ENCODE results near the gene GJA9. TPM values are rescaled to one million over a fixed set of nuclear protein-coding genes. Genes with fewer than 3 reads are reported as not detected.
"Not testable (repeated sequence)": the region's sequence is repeated elsewhere in the genome, so short reads cannot be mapped to it uniquely, and the experiment has no call there.

GJA9 gene
- total RNA-seq, 1 donor from 2014 or later: not detected

DNA sequence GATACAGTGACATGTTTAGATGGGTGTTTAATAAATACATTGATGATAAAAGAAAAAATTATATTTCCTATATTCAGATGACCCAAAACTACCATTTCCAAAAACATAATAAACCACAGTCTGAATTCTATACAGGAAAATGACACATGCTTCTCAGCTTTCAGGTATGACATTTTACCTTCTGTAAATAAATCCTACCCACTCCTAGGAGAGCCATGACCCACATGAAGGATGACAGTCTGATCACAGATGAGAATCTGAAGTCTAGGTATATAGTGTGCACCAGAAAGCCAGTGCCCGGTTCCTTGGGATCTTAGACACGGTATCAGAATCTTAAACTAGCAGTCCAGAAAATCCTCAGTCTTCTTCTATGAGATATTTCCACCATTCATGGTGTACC, 3.7 kb upstream of the GJA9 start:
- intact Hi-C loops (cut with DNase I): no loop called here
- no peak for DNase-seq (ENCODE audit: low spot score)

DNA sequence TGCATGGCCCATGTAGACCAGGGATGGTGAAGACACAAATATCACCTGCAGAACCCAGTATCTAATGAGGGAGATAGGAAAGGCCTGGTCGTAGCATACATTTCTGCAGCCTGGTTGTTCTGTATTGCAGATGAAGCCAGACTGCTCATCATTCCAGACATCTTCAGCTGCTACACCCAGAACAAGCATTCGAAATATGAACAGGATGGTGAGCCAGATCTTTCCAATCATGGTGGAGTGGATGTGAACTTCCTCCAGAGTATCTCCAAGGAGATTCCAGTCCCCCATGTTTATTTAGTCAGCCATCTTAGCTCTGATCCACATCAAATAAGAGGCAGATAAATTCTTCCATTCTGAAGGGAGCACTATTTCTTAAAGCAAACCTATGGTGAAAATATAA, 5.6 kb downstream of the GJA9 start:
- intact Hi-C loops (cut with DNase I): loop anchor here (2.0 kb wide), 1 partner anchor 115 kb away; the partner anchor contains the start of gene AKIRIN1
- no peak for DNase-seq (ENCODE audit: low spot score)

DNA sequence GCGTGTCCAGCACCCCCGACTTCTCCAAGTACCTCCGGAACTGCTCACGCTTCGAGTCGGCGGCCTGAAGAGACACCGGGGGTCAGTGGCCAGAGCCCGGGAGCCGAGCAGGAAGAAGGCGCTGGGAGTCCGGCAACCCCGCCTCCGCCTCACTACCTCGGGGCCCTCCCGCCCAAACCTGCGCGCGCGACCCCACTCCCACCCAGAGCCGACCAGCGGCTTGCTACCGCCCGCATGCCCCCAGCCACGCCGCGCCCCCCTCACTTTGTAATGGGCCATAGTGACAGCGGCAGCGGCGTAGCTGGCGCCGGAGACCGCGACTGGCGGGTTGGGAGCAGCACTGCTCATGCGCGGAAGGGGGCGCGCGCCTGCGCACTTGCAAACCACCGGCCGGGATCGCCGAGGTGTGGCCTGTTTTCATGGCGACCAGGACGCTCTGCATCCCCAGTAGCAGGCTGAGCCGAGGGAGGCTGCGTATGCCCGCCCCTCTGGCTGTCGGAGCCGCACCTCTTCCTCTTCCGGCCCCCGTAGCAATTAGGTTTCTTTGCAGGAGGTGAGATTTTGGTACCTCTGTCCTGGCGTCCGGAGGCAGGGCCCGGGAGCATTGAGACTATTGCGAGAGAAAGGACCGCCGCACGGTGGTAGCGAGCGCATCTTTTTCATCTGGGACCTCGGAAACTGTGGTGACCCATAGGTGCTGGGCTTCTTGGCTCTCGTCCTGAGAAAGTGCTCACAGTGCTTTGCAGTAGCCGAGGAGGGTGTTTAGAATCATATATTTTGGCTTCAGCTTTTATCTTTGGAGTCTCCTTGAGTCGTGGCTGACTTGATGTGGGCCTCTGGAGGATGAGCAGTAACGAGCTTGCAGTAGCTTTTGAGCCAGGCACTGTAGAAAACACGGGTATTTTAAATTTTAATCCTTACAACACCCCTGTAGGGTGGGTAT, 8.1 kb downstream of the GJA9 start, which contains the start of gene MYCBP:
MYCBP (minus strand) TSS at position 322 of the 943 bp plus-strand sequence; CDS start at position 279, 43 bp downstream.
- DNase-seq (ENCODE audit: low spot score): peak; percentile 99
- intact Hi-C loops (cut with DNase I): no loop called here

DNA sequence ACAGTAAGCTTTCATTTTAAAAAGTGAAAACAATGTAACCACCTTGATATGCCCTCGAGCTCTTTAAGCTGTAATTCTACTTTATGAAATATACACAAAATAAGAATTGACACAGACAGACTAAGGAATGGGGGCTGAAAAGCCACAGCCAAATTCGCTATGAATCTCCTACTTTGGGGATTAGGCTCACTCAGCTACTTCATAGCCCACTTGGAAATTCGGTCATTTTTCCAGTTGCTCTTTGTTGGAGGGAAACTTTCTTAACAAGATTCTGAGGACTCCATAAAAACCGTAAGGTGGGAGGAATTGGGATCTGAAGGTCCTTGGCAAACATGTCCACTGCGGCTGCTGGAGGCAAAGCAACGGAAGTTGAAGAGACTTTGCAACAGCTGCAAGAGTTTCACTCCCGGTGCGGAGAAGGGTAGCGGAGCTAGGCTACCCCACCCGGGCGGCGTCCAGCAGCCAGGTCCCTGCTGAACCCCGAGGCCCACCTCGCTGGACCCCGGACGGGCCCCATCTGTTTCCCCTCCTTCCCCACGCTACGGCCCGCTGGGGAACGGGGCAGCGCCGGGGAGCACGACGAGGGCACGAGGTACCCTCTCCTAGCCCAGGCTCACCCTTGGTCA, 8.9 kb downstream of the GJA9 start:
- intact Hi-C loops (cut with DNase I): no loop called here
- DNase-seq (ENCODE audit: low spot score): no peak

DNA sequence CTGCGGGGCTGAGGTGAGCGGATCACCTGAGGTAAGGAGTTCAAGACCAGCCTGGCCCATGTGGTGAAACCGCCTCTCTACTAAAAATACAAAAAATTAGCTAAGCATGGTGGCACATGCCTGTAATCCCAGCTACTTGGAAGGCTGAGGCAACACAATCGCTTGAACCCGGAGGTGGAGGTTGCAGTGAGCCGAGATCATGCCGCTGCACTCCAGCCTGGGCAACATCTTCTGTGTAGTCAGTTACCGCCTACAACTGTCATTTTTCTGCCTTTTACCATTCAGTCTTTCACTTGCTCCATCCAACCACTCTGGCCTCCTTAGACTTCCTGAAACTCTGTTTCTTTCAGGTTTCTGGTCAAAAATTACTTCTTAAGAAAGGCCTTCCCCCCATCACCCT, 10.4 kb downstream of the GJA9 start:
- intact Hi-C loops (cut with DNase I): no loop called here
- DNase-seq (ENCODE audit: low spot score): no peak

DNA sequence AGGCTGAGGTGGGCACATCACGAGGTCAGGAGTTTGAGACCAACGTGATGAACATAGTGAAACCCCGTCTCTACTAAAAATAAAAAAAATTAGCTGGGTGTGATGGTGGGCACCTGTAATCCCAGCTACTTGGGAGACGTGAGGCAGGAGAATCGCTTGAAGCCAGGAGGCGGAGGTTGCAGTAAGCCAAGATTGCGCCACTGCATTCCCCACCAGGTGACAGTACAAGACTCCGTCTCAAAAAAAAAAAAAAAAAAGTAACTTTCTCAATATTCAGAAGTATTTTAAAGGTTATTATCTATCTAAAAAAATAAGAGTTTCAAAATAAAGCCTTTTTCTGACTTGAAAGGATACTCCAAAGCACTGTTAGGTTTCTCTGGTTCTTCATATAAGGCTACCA, 14.2 kb downstream of the GJA9 start:
- intact Hi-C loops (cut with DNase I): no loop called here
- DNase-seq (ENCODE audit: low spot score): no peak

DNA sequence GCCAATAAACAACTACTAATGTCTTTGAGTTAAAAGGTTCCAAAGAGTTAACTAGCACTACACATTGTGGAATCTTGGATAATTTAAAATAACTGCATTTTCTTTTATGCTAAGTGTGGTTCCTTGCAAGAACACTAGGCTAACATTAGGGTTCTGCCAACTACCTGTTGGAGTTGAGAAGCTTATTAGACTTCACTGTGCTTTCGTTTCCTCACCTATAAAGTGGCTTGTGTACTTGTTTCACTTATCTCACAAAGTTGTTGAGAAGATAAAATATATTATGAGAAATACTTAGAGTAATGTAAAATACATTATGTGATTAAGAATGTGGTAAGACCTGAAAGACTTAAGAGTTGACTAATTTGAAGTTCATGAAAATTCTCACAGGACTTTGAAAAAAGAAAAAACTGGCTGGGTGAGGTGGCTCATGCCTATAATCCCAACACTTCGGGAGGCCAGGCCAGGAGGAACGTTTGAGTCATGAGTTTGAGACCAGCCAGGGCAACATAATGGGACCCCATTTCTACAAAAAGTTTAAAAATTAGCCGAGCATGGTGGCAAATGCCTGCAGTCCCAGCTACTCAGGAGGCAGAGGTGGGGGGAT, 16.2 kb downstream of the GJA9 start:
- DNase-seq (ENCODE audit: low spot score): no peak
- intact Hi-C loops (cut with DNase I): no loop called here

DNA sequence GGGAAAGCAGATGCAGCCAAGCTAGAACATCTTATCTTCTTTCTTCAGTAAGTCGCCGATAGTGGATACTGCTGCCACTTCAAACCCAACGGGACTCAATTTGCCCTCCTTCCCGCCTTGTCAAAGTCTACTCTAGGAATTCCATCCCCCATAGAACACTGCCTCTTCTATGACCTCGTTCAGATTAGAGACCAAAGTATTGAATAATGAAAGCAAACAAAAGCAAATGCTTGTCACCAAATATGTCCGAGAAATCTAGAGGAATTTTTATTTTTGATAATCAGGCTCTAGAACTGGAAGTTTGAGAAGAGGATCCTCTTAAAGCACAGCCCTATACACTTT, 21.0 kb downstream of the GJA9 start:
- intact Hi-C loops (cut with DNase I): no loop called here
- no peak for DNase-seq (ENCODE audit: low spot score)

DNA sequence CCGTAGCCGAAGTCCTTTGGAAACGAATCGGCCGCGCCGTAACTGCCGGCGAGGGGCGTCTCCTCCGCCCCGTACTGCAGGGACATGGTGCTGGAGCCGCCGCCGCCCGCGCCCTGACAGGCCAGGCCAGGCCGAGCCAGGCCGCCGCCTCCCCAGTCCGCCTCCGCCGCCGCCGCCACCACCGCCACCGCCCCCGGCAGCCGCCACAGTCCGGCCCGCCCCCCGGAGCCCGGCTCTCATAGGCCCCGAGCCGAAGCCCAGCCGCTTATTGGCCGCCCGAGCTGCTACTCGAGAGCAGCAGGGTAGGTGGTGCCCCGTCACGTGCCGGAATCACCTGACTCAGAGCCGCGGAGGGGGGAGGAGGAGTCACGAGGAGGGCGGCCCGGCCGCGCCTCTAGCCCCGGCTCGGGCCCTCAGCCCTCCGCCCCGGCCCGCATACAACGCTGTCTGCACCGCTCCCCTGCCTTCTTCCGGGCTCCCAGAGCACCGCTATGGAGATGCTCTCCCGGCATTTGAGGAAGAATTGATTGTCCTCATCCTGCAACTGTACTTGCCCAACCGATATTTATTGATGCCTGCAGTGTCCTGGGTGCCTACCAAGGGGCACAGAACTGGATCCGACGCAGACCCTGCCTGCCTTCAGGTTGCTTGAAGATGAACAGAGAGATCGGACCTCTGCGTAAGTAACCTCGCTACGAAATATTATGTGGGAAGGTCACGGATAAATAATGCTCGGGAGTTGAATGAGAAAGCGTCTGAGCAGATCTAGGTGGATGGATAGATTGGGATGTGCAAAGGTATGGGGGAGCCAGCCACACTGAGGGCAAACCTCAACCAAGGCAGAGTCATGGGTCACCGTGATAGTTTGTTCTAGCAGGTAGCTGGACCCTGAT, 21.6 kb downstream of the GJA9 start, which contains the start of gene RRAGC:
RRAGC (minus strand) TSS at position 212 of the 893 bp plus-strand sequence; CDS start at position 86, 126 bp downstream.
- peak; percentile 100 for DNase-seq (ENCODE audit: low spot score)
- intact Hi-C loops (cut with DNase I): loop anchor here (5.0 kb wide), 1 partner anchor 232 kb away; no protein-coding TSS in a partner anchor

DNA sequence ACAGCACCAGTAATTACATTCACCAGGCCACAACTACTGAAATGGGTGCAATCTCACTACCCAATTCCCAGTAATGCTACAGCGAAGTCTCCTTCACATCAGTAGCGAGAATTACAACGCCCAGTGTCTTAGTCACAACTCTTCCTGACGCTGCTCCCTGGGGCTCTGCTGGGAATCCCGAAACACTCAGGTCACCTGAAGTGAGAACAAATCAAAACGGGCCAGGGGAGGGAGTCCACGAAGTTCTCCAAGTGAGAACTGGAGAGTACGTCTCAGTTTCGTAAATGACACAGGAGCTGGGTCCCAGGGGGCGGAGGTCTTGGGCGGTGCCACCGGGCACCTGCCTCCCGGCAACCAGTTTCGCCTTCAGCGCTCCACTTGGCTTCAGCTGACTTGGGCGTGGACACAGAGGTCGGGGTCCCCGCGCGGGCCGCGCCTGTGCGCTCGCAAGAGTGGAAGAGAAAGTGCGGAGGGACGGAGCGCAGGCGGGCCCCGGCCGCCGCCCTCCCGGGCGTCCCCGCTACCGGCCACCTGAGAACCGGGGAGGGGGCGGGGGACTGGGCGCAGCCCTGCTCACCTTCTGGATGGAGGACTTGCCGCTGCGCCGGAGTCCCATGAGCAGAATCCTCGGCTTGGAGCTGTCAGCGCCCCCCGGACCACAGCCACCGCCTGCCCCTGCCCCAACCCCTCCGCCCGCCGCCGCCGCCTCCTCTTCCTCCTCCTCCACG, 22.4 kb downstream of the GJA9 start:
- DNase-seq (ENCODE audit: low spot score): peak; percentile 83
- intact Hi-C loops (cut with DNase I): loop anchor here (5.0 kb wide), 1 partner anchor 233 kb away; no protein-coding TSS in a partner anchor

DNA sequence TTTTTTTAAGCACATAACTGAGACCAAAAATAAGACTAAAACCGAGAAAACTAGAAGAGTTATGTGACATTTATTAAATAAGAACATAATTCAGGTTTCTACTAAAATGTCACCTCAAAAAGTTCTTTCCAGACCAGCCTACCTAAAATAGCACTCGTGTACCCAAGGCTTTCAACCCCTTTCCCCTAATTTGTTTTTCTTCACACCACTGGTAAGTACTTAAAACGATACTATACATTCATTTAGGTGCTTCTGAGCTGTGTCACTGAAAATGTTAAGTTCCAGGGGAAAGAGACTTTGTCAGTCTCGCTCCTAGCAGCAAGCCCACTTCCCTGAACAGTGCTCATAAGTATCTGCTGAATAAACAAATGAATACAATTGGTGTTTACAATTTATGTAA, 28.6 kb downstream of the GJA9 start:
- DNase-seq (ENCODE audit: low spot score): no peak
- intact Hi-C loops (cut with DNase I): no loop called here

DNA sequence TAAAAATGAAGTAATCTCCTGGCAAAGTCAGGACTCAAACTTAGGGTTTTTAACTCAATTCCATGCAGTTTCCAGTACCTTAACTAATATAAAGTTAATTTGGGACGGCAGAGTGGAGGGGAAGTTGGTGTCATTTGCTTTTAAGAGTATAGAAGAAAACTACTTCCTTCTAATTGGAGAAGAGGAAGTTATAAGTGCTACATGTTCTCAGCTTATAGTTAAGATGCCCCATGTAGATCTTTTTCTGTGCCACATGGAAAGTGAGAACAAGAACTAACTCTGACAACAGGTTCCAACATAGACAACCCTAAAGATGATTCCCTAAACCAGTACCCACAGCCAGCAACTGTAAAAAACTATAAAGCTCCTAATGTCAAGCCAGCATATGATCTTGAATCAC, 33.3 kb downstream of the GJA9 start:
- intact Hi-C loops (cut with DNase I): no loop called here
- DNase-seq (ENCODE audit: low spot score): no peak

DNA sequence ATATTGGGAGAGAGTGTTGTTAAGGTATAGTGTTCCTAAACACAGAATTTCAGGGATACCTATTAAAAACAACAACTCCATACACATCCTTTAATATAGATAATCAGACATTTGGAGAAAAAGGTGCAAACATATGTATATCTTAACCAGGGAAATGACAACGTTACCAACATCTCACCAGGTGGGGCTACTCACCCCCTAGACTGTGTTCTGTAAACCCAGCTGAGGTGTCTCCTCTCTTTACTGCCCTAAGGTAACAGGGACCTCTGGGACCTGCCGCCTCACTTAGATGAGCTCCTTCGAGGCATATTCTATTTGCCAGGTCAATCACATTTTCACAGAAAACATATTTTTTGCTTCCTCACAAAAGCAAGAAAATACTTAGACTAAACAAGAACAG, 35.2 kb downstream of the GJA9 start:
- no peak for DNase-seq (ENCODE audit: low spot score)
- intact Hi-C loops (cut with DNase I): no loop called here

DNA sequence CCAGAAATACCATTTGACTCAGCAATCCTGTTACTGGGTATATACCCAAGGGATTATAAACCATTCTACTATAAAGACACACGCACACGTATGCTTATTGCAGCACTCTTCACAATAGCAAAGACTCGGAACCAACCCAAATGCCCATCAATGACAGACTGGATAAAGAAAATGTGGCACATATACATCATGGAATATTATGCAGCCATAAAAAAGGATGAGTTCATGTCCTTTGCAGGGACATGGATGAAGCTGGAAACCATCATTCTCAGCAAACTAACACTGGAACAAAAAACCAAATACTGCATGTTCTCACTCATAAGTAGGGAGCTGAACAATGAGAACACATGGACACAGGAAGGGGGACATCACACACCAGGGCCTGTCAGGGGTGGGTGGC, 36.3 kb downstream of the GJA9 start:
- DNase-seq (ENCODE audit: low spot score); intact Hi-C loops (cut with DNase I): not testable (repeated sequence)

DNA sequence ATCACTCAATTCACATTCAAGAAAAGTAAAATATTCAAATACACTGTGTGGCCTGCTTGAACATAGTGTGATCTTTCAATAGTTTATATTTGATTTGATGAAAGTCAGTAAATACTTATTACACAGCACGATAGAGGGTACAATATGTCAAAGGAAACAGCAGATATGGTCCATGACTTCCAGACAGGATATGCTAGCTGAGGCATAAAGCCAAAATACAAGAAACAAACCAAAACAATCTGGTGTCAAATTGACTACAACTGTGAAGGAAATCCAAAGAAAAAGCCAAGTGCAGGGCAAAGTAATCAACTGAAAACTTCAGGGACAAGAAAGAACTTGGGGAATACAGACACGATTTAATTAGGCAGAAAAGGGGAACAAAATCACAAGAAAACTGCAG, 41.1 kb downstream of the GJA9 start:
- intact Hi-C loops (cut with DNase I): no loop called here
- DNase-seq (ENCODE audit: low spot score): no peak

DNA sequence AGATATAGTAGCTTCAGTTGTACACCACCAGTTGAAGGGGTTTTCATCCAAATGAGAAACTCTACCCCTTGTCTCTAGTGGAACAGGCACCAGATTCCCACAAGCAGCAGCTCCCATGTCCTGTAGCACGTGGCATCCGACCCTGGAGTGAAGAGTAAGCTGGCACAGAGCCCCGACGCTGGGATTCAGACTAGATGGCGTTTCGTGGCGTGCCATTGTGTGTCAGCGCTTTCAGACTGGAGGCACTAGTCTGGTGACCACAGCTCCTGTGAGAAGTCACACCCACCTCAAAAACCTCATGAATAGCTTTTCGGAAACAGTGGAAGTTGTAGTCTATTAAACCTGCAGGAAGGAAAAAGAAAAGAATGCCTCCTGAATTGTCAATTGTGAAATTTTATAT, 42.0 kb downstream of the GJA9 start:
- DNase-seq (ENCODE audit: low spot score): peak; percentile 82
- intact Hi-C loops (cut with DNase I): loop anchor here (10.0 kb wide), 1 partner anchor 815 kb away; no protein-coding TSS in a partner anchor

DNA sequence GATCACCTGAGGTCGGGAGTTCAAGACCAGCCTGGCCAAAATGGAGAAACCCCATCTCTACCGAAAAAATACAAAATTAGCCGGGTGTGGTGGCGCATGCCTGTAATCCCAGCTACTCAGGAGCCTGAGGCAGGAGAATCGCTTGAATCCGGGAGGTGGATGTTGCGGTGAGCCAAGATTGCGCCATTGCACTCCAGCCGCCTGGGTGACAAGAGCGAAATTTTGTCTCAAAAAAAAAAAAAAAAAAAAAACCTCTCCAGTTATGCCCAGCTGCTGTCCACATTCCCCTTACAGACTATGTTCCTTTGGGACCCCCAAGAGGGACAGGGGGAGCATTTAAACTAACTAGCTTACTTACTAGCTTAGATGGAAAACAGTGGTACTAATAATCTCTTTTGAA, 45.1 kb downstream of the GJA9 start:
- not testable (repeated sequence) for DNase-seq (ENCODE audit: low spot score)
- intact Hi-C loops (cut with DNase I): loop anchor here (10.0 kb wide), 1 partner anchor 812 kb away; no protein-coding TSS in a partner anchor
